DMS53 treated with DMSO at 0.1 percent for 48 hours (cell line): ENCODE results near the gene MCU.

Experiments
- DNase-seq: peaks from one replicate; lab custom pipeline; 2025; ENCODE audit not compliant: unreplicated experiment; lab: John Stamatoyannopoulos, UW

The MCU gene

GRCh38 chr10:72935361-72935760 lies 243.4 kb downstream of the MCU start:
- DNase-seq: no peak
